GM12878 (cell line): ENCODE measurements around the gene PDLIM3. TPM values are rescaled to one million over a fixed set of nuclear protein-coding genes. Genes with fewer than 3 reads are reported as not detected.

Experiments used
- ATAC-seq: fragments of 200-7000 bp; cut with Tn5 transposase; 3 replicates; pipeline ENCODE4 v1.9.1; 2020; ENCODE audit warnings: mild to moderate bottlenecking, moderate library complexity
- BruUV-seq: library from RNA; stranded (reverse); fragments of 400-500 nt; replicated peaks from 2 replicates; lab custom pipeline; 2021; lab: Mats Ljungman, UMichigan
- CTCF ChIA-PET: fragments of 300-600 bp; sonication (Branson Sonifier 250); formaldehyde crosslinking; extraction: SDS; loops from one replicate; lab custom pipeline; 2021; ENCODE audit warnings: inconsistent platforms; lab: Yijun Ruan, JAX
- POLR2A ChIA-PET: fragments of 350-600 bp; formaldehyde crosslinking; extraction: SDS; loops from one replicate; lab custom pipeline; 2021; ENCODE audit warnings: inconsistent platforms; lab: Charles Lee
- RAD21 ChIA-PET: fragments of 300-600 bp; sonication (Branson Sonifier 250); formaldehyde crosslinking; loops from one replicate; lab custom pipeline; 2023; ENCODE audit warnings: antibody characterized with exemption; ENCODE audit not compliant: unreplicated experiment; lab: Charles Lee
- SMC1A ChIA-PET: fragments of 300-600 bp; sonication (Branson Sonifier 250); formaldehyde crosslinking; loops from one replicate; lab custom pipeline; 2023; ENCODE audit not compliant: unreplicated experiment, uncharacterized antibody; lab: Charles Lee
- DNase-seq: peaks from one replicate; pipeline ENCODE4 v3.0.0-alpha.2; 2011; ENCODE audit warnings: low read depth, low spot score
- FAIRE-seq: peaks from 3 replicates; lab custom pipeline; 2011; peaks lifted over from hg19 to GRCh38; lab: Jason Lieb, UNC
- H2AFZ ChIP-seq: 2 replicates; pipeline ENCODE4 v1.6.0; 2011; ENCODE audit warnings: low read depth, low read length, control low read depth; ENCODE audit not compliant: control insufficient read depth
- H3K27ac ChIP-seq: 2 replicates; pipeline ENCODE4 v1.5.1; 2011; ENCODE audit warnings: control low read depth; ENCODE audit not compliant: control insufficient read depth, insufficient read depth
- H3K27me3 ChIP-seq, 2 experiments: replicated peaks in 1 of 2; 2 replicates each; pipeline versions ENCODE4 v1.6.0 to v1.6.1; 2011; ENCODE audit warnings: low read length in 1 of 2; ENCODE audit not compliant: control insufficient read depth in 2 of 2, insufficient read depth in 2 of 2
- H3K36me3 ChIP-seq, 2 experiments: 2 replicates each; pipeline ENCODE4 v1.5.1; 2011; ENCODE audit warnings: low read length in 1 of 2; ENCODE audit not compliant: control insufficient read depth in 2 of 2, insufficient read depth in 2 of 2
- H3K4me1 ChIP-seq: 2 replicates; pipeline ENCODE4 v1.6.1; 2011; ENCODE audit warnings: mild to moderate bottlenecking, low read length, moderate library complexity, mixed read lengths; ENCODE audit not compliant: control insufficient read depth, insufficient read depth
- H3K4me2 ChIP-seq: 2 replicates; pipeline ENCODE4 v1.6.0; 2011; ENCODE audit warnings: control low read depth; ENCODE audit not compliant: control insufficient read depth, insufficient read depth
- H3K4me3 ChIP-seq: fragments of 200-600 bp; sonication (generic); 2 replicates; pipeline ENCODE4 v1.5.1; 2016
- H3K79me2 ChIP-seq: 2 replicates; pipeline ENCODE4 v1.6.0; 2011; ENCODE audit warnings: low read length; ENCODE audit not compliant: control insufficient read depth, insufficient read depth
- H3K9ac ChIP-seq: 2 replicates; pipeline ENCODE4 v1.8.0; 2011; ENCODE audit warnings: low read length, control low read depth, mixed read lengths; ENCODE audit not compliant: control insufficient read depth, insufficient read depth
- H3K9me3 ChIP-seq: replicated peaks from 3 replicates; pipeline ENCODE4 v1.5.1; 2011; ENCODE audit warnings: mild to moderate bottlenecking, low read length; ENCODE audit not compliant: control insufficient read depth, insufficient read depth
- H4K20me1 ChIP-seq: 2 replicates; pipeline ENCODE4 v1.6.0; 2011; ENCODE audit not compliant: control insufficient read depth, insufficient read depth
- ASH2L ChIP-seq: fragments of 300-600, 200-600 bp; sonication (generic); IDR thresholded peaks from 2 replicates; pipeline ENCODE4 v1.6.1; 2017; ENCODE audit warnings: low read depth, mild to moderate bottlenecking, borderline replicate concordance
- ATF7 ChIP-seq: fragments of 450-650 bp; IDR thresholded peaks from 2 replicates; pipeline ENCODE4 v1.6.1; 2016; ENCODE audit warnings: low read depth, mild to moderate bottlenecking
- CHD4 ChIP-seq: fragments of 200-600 bp; sonication (generic); IDR thresholded peaks from 2 replicates; pipeline ENCODE4 v1.6.1; 2016; ENCODE audit warnings: mild to moderate bottlenecking
- CUX1 ChIP-seq: IDR thresholded peaks from 2 replicates; pipeline ENCODE4 v1.6.1; 2012; ENCODE audit warnings: improper control_type of control experiment, low read depth, low read length; ENCODE audit not compliant: insufficient replicate concordance
- IRF3 ChIP-seq: fragments of 450-650 bp; IDR thresholded peaks from 2 replicates; pipeline ENCODE4 v1.6.1; 2014; ENCODE audit warnings: mild to moderate bottlenecking
- MTA3 ChIP-seq: IDR thresholded peaks from 2 replicates; pipeline ENCODE4 v1.6.1; 2012; ENCODE audit warnings: low read length, inconsistent platforms, borderline replicate concordance
- PKNOX1 ChIP-seq: fragments of 450-650 bp; IDR thresholded peaks from 2 replicates; pipeline ENCODE4 v1.6.1; 2016; ENCODE audit warnings: mild to moderate bottlenecking
- TARDBP ChIP-seq: IDR thresholded peaks from 2 replicates; pipeline ENCODE4 v1.6.1; 2016; ENCODE audit warnings: borderline replicate concordance
- ZNF592 ChIP-seq: fragments of 450-650 bp; IDR thresholded peaks from 2 replicates; pipeline ENCODE4 v1.6.1; 2017; ENCODE audit warnings: mild to moderate bottlenecking, moderate library complexity
- ZSCAN29 ChIP-seq: fragments of 450-650 bp; IDR thresholded peaks from 2 replicates; pipeline ENCODE4 v1.6.1; 2017; ENCODE audit warnings: mild to moderate bottlenecking, moderate library complexity
- ZZZ3 ChIP-seq: IDR thresholded peaks from 2 replicates; pipeline ENCODE4 v1.6.1; 2011; ENCODE audit warnings: low read depth; ENCODE audit not compliant: control insufficient read depth, insufficient read length
- WGBS: methylation state at CpG from one replicate; pipeline ENCODE4 v1.1.6; 2016; ENCODE audit warnings: low lambda C conversion rate; ENCODE audit not compliant: insufficient replicate concordance, insufficient coverage; ENCODE audit errors: missing lambda C conversion rate; 5-methylcytosine and 5-hydroxymethylcytosine counted together
- in situ Hi-C: fragments of 300-500 bp; cut with MboI; formaldehyde crosslinking; loops from 9 replicates; pipeline ENCODE4 v1.14.3; 2018; ENCODE audit warnings: mixed read lengths
- intact Hi-C: fragments of 100-400 bp; cut with micrococcal nuclease; formaldehyde crosslinking; loops from one replicate; pipeline ENCODE4 v1.14.2; 2022; ENCODE audit not compliant: unreplicated experiment
- polyA plus RNA-seq, 11 experiments: library from polyadenylated mRNA; depleted of rRNA in 4 of 11; unstranded in 6 of 11; stranded (reverse) in 5 of 11; fragments of >200 nt; fragmentation: Nextera tagmentation in 4 of 11; fragmentation: Illumina TruSeq in 1 of 11; extraction: Ambion mirVana in 4 of 11; extraction: Trizol in 1 of 11; gene quantifications; 1 replicate in 1 of 11; 2 replicates in 10 of 11; pipeline versions ENCODE4 v1.2.1 to v1.2.3, GENCODE V29; 2011 to 2016; ENCODE audit warnings: inconsistent platforms in 2 of 11, missing spikeins in 2 of 11, low read depth in 1 of 11
- total RNA-seq, 4 experiments: library from RNA; depleted of rRNA in 3 of 4; stranded (reverse); fragments of >200 nt in 3 of 4; fragmentation: Illumina TruSeq in 1 of 4; extraction: Trizol in 1 of 4; gene quantifications; 2 replicates each; pipeline versions ENCODE4 v1.2.1 to v1.2.3, GENCODE V29; 2013 to 2021

The PDLIM3 gene
- total and polyA plus RNA-seq, 10 of the 15 experiments (the other 5 are each of a cell fraction or from before 2014, with no cell fraction given): 0.04 to 0.43 (median 0.08) TPM; not detected in 7

- peaks cover 2% of the 10 kb centered on the region; the same call in 2 of the 3 replicates for H3K9me3 ChIP-seq
- no peaks in the 10 kb centered on the region for H3K36me3 ChIP-seq
- WGBS: 56% methylated on average over 3 of the region's 3 CpGs
- no peak overlapping the region for H3K4me2 ChIP-seq
- ChIA-PET SMC1A (no interaction called here), RAD21 (no interaction called here), CTCF (no interaction called here)
- no peak overlapping the region for H3K9ac ChIP-seq
- no peak overlapping the region for H2AFZ ChIP-seq
- H3K79me2 ChIP-seq: no peaks in the 10 kb centered on the region
- no peak overlapping the region for H3K27ac ChIP-seq
- in situ Hi-C loops: no loop called here
- no peaks in the 10 kb centered on the region; the same call in 1 of the 2 replicates for H3K4me1 ChIP-seq
- H3K4me3 ChIP-seq: no peak overlapping the region
- DNase-seq: no peak
- ATAC-seq: no peak
- no peaks in the 10 kb centered on the region for H4K20me1 ChIP-seq
- FAIRE-seq: no peak
- TF ChIP-seq IRF3 (no peak), ASH2L (no peak), ZZZ3 (no peak), CUX1 (no peak), PKNOX1 (no peak), TARDBP (no peak), CHD4 (no peak), ZSCAN29 (no peak), ATF7 (no peak), ZNF592 (no peak), MTA3 (no peak)
- TF ChIP-seq, all 136 proteins: peak for 0
- BruUV-seq: no TSS peak
- intact Hi-C loops: no loop called here
- no peaks in the 10 kb centered on the region for H3K27me3 ChIP-seq
- POLR2A ChIA-PET: no interaction called here
These were observed 29.0 kb upstream of the PDLIM3 start for GRCh38 chr4:185564349-185564748.
